Mesothelial cell of epicardium (in vitro differentiated cells): Measurements from ENCODE around the gene MED13L. TPM values are rescaled to one million over a fixed set of nuclear protein-coding genes. Genes with fewer than 3 reads are reported as not detected.

ENCODE experiments used
- DNase-seq, 2 experiments: peaks; one replicate each; pipeline ENCODE4 v3.0.0; 2021; ENCODE audit warnings: low spot score in 2 of 2; ENCODE audit not compliant: unreplicated experiment in 2 of 2
- H3K27ac Mint-ChIP-seq: 2 replicates; pipeline ENCODE4 v1.8.0; 2021; ENCODE audit warnings: mixed read lengths
- H3K27me3 Mint-ChIP-seq: 2 replicates; pipeline ENCODE4 v1.8.0; 2021; ENCODE audit warnings: low read depth, mixed read lengths
- H3K36me3 Mint-ChIP-seq: 2 replicates; pipeline ENCODE4 v1.8.0; 2021; ENCODE audit warnings: mixed read lengths
- H3K4me1 Mint-ChIP-seq: 2 replicates; pipeline ENCODE4 v1.8.0; 2021; ENCODE audit warnings: mixed read lengths
- H3K4me3 Mint-ChIP-seq: 2 replicates; pipeline ENCODE4 v1.8.0; 2021; ENCODE audit warnings: mild to moderate bottlenecking, moderate library complexity, mixed read lengths
- H3K9me3 Mint-ChIP-seq: 2 replicates; pipeline ENCODE4 v1.8.0; 2021; ENCODE audit warnings: mixed read lengths
- CTCF ChIP-seq: fragments of 200-600 bp; sonication (generic); IDR thresholded peaks from one replicate; pipeline ENCODE4 v1.5.0; 2021; ENCODE audit warnings: antibody characterized with exemption; ENCODE audit not compliant: unreplicated experiment
- total RNA-seq: library from RNA; stranded (reverse); gene quantifications from 3 replicates; pipeline ENCODE4 v1.2.1, GENCODE V29; 2021

Gene MED13L
- total RNA-seq, 1 donor from 2014 or later: 179 TPM

GRCh38 chr12:116067892-116068291, 209.6 kb downstream of the MED13L start:
- Mint-ChIP-seq H3K4me3 (no peak overlapping the region), H3K4me1 (peaks cover 23% of the 10 kb centered on the region), H3K9me3 (no peaks in the 10 kb centered on the region), H3K27me3 (no peaks in the 10 kb centered on the region), H3K27ac (no peak overlapping the region), H3K36me3 (no peaks in the 10 kb centered on the region)
- DNase-seq: no peak
- TF ChIP-seq CTCF: no peak

- H3K27me3 Mint-ChIP-seq: no peaks in the 10 kb centered on the region
- H3K27ac Mint-ChIP-seq: peak overlapping the region; percentile 74
- no peak for DNase-seq
- peak; percentile 67 for TF ChIP-seq CTCF
- no peaks in the 10 kb centered on the region for H3K9me3 Mint-ChIP-seq
- H3K4me3 Mint-ChIP-seq: no peak overlapping the region
- H3K4me1 Mint-ChIP-seq: peaks cover 23% of the 10 kb centered on the region
- H3K36me3 Mint-ChIP-seq: no peaks in the 10 kb centered on the region
These were observed 210.9 kb downstream of the MED13L start for GRCh38 chr12:116066381-116067230.

- H3K4me3 Mint-ChIP-seq: no peak overlapping the region
- H3K36me3 Mint-ChIP-seq: no peaks in the 10 kb centered on the region
- H3K9me3 Mint-ChIP-seq: no peaks in the 10 kb centered on the region
- no peaks in the 10 kb centered on the region for H3K27me3 Mint-ChIP-seq
- peak overlapping the region; percentile 74 for H3K27ac Mint-ChIP-seq
- TF ChIP-seq CTCF: no peak
- DNase-seq: no peak
- peaks cover 23% of the 10 kb centered on the region for H3K4me1 Mint-ChIP-seq
These were observed 211.9 kb downstream of the MED13L start for GRCh38 chr12:116065606-116066005.

GRCh38 chr12:116064493-116064892, 213.0 kb downstream of the MED13L start:
- no peaks in the 10 kb centered on the region for H3K36me3 Mint-ChIP-seq
- peak overlapping the region; percentile 34 for H3K27ac Mint-ChIP-seq
- peaks cover 23% of the 10 kb centered on the region for H3K4me1 Mint-ChIP-seq
- no peaks in the 10 kb centered on the region for H3K9me3 Mint-ChIP-seq
- DNase-seq: no peak
- no peak for TF ChIP-seq CTCF
- H3K27me3 Mint-ChIP-seq: no peaks in the 10 kb centered on the region
- H3K4me3 Mint-ChIP-seq: no peak overlapping the region

GRCh38 chr12:116062698-116063097, 214.8 kb downstream of the MED13L start:
- no peaks in the 10 kb centered on the region for H3K36me3 Mint-ChIP-seq
- H3K27ac Mint-ChIP-seq: no peak overlapping the region
- no peaks in the 10 kb centered on the region for H3K27me3 Mint-ChIP-seq
- no peak for TF ChIP-seq CTCF
- DNase-seq: no peak
- H3K9me3 Mint-ChIP-seq: no peaks in the 10 kb centered on the region
- H3K4me3 Mint-ChIP-seq: no peak overlapping the region
- H3K4me1 Mint-ChIP-seq: peaks cover 25% of the 10 kb centered on the region
